ENCODE measurements around the gene SMCP. TPM values are rescaled to one million over a fixed set of nuclear protein-coding genes. Genes with fewer than 3 reads are reported as not detected.

The SMCP gene
- total RNA-seq, 1 donor, result not detected

DNA sequence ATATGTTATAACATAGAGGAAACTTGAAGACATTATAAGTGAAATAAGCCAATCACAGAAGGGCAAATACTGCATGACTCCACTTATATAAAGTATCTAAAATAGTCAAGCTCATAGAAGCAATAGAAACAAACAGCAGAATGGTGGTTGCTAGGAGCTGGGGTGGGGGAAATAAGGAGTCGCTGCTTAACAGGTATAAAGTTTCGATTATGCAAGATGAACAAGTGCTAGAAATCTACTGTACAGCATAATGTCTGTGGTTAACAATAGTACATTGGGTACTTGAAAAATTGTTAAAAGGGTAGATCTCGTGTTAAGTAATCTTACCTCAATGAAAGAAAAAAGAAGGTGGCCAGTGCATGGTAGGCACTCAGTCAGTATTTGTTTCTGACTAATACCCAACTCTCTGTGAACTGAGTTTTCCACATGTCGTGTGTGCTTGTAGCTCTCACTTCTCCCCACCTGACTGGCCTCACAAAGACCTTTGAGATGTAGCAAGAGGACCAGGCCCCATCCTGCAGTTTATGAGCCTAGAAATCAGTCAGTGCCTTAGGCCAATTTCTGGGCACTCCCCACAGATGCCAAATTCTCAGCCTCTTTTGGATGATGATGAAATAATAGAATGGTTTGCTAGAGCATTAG, 54.2 kb downstream of the SMCP start:
- no peaks in the 10 kb centered on the region for H3K9me3 ChIP-seq (ENCODE audit: low read depth, low read length)
- no peak for TF ChIP-seq CTCF (IDR thresholded peaks at IDR 0.05; ENCODE audit: extremely low read depth, low read depth, low read length)
- H4K20me1 ChIP-seq (ENCODE audit: insufficient read depth, low read length), result no peaks in the 10 kb centered on the region
- no peaks in the 10 kb centered on the region for H3K79me2 ChIP-seq (ENCODE audit: insufficient read depth, low read length)
- H3K27me3 ChIP-seq (ENCODE audit: insufficient read depth, low read length), result no peaks in the 10 kb centered on the region
- H3K36me3 ChIP-seq (ENCODE audit: insufficient read depth, low read length), result no peaks in the 10 kb centered on the region
- H3K4me2 ChIP-seq (ENCODE audit: insufficient read depth, low read length), result no peak overlapping the region
- DNase-seq (ENCODE audit: insufficient read length, low spot score, missing footprints), result no peak
- no peak overlapping the region for H3K4me3 ChIP-seq (ENCODE audit: insufficient read depth, low read length)
- no peaks in the 10 kb centered on the region for H3K4me1 ChIP-seq (ENCODE audit: insufficient read depth, low read length)
- H3K27ac ChIP-seq (ENCODE audit: low read depth, low read length), result no peak overlapping the region
- no peak overlapping the region for H2AFZ ChIP-seq (ENCODE audit: low read length)

GRCh38 chr1:152933196-152933595, 55.1 kb downstream of the SMCP start:
- Histone ChIP-seq H3K9me3 (ENCODE audit: low read depth, low read length) (no peaks in the 10 kb centered on the region), H3K27me3 (ENCODE audit: insufficient read depth, low read length) (no peaks in the 10 kb centered on the region)
- no peak for DNase-seq (ENCODE audit: insufficient read length, low spot score, missing footprints)

More at GRCh38 chr1:152933196-152933595, 55.1 kb downstream of the SMCP start:
- H4K20me1 ChIP-seq (ENCODE audit: insufficient read depth, low read length), result no peaks in the 10 kb centered on the region
- no peaks in the 10 kb centered on the region for H3K36me3 ChIP-seq (ENCODE audit: insufficient read depth, low read length)
- no peak for TF ChIP-seq CTCF (IDR thresholded peaks at IDR 0.05; ENCODE audit: extremely low read depth, low read depth, low read length)
- H3K27ac ChIP-seq (ENCODE audit: low read depth, low read length), result no peak overlapping the region
- no peak overlapping the region for H3K4me2 ChIP-seq (ENCODE audit: insufficient read depth, low read length)
- H3K4me1 ChIP-seq (ENCODE audit: insufficient read depth, low read length), result no peaks in the 10 kb centered on the region
- H3K79me2 ChIP-seq (ENCODE audit: insufficient read depth, low read length), result no peaks in the 10 kb centered on the region
- no peak overlapping the region for H3K4me3 ChIP-seq (ENCODE audit: insufficient read depth, low read length)
- no peak overlapping the region for H2AFZ ChIP-seq (ENCODE audit: low read length)

Other genes starting within 250 kb of the SMCP start
- not detected in 2 replicates for gene LCE2D, start 214.9 kb upstream of the SMCP start, total RNA-seq
- gene LCE2C, start 203.0 kb upstream of the SMCP start, total RNA-seq, result not detected in 2 replicates
- not detected in 2 replicates for gene LCE2B, start 192.2 kb upstream of the SMCP start, total RNA-seq
- gene LCE2A, start 180.0 kb upstream of the SMCP start, total RNA-seq, result not detected in 2 replicates
- gene LCE4A, start 170.2 kb upstream of the SMCP start, total RNA-seq, result not detected in 2 replicates
- not detected in 2 replicates for gene KPRP, start 120.3 kb upstream of the SMCP start, total RNA-seq
- not detected in 2 replicates for gene LCE1F, start 103.2 kb upstream of the SMCP start, total RNA-seq
- gene LCE1E, start 92.1 kb upstream of the SMCP start, total RNA-seq, result not detected in 2 replicates
- gene LCE1D, start 81.6 kb upstream of the SMCP start, total RNA-seq, result not detected in 2 replicates
- gene LCE1C, start 71.7 kb upstream of the SMCP start, total RNA-seq, result not detected in 2 replicates
- not detected in 2 replicates for gene LCE1B, start 66.4 kb upstream of the SMCP start, total RNA-seq
- not detected in 2 replicates for gene LCE1A, start 50.8 kb upstream of the SMCP start, total RNA-seq
- gene LCE6A, start 35.5 kb upstream of the SMCP start, total RNA-seq, result not detected in 2 replicates
- gene LCE7A, start 18.3 kb upstream of the SMCP start, total RNA-seq, result not detected in 2 replicates
- not detected in 2 replicates for gene IVL, start 30.2 kb downstream of the SMCP start, total RNA-seq
- not detected in 2 replicates for gene SPRR5, start 68.9 kb downstream of the SMCP start, total RNA-seq
- not detected in 2 replicates for gene SPRR4, start 92.3 kb downstream of the SMCP start, total RNA-seq
- not detected in 2 replicates for gene SPRR1A, start 105.8 kb downstream of the SMCP start, total RNA-seq
- not detected in 2 replicates for gene SPRR3, start 123.4 kb downstream of the SMCP start, total RNA-seq
- not detected in 2 replicates for gene SPRR1B, start 152.9 kb downstream of the SMCP start, total RNA-seq
- not detected in 2 replicates for gene SPRR2D, start 162.8 kb downstream of the SMCP start, total RNA-seq
- not detected in 2 replicates for gene SPRR2A, start 179.2 kb downstream of the SMCP start, total RNA-seq
- gene SPRR2B, start 193.3 kb downstream of the SMCP start, total RNA-seq, result not detected in 2 replicates
- gene SPRR2E, start 216.2 kb downstream of the SMCP start, total RNA-seq, result not detected in 2 replicates
- gene SPRR2F, start 235.2 kb downstream of the SMCP start, total RNA-seq, result not detected in 2 replicates